Measurements from ENCODE around the gene LAX1.

GRCh38 chr1:203797216-203797615 lies 32.2 kb downstream of the LAX1 start:
- TF ChIP-seq CTCF (IDR thresholded peaks at IDR 0.05) = no peak
- no peak for TF ChIP-seq POLR2AphosphoS5 (IDR thresholded peaks at IDR 0.05)

Measured in gastroesophageal sphincter (tissue), 3 donors.